Left renal cortex interstitium (tissue), 4 donors: ENCODE measurements around the gene STRAP. TPM values are rescaled to one million over a fixed set of nuclear protein-coding genes. Genes with fewer than 3 reads are reported as not detected.

Experiments used
- DNase-seq, 4 donors: peaks; one replicate each; pipeline ENCODE4 v3.0.0-alpha.2; 2013; ENCODE audit warnings: low read depth in 4 of 4, low spot score in 2 of 4, missing footprints in 1 of 4
- polyA plus RNA-seq, 4 donors: library from polyadenylated mRNA; unstranded; fragments of 120-200 nt; gene quantifications; one replicate each; pipeline ENCODE4 v1.2.1, GENCODE V29; 2013; ENCODE audit not compliant: insufficient read length in 4 of 4

STRAP gene
- 100 to 1,000 TPM; 148 to 189 (median 176) TPM for polyA plus RNA-seq

DNA sequence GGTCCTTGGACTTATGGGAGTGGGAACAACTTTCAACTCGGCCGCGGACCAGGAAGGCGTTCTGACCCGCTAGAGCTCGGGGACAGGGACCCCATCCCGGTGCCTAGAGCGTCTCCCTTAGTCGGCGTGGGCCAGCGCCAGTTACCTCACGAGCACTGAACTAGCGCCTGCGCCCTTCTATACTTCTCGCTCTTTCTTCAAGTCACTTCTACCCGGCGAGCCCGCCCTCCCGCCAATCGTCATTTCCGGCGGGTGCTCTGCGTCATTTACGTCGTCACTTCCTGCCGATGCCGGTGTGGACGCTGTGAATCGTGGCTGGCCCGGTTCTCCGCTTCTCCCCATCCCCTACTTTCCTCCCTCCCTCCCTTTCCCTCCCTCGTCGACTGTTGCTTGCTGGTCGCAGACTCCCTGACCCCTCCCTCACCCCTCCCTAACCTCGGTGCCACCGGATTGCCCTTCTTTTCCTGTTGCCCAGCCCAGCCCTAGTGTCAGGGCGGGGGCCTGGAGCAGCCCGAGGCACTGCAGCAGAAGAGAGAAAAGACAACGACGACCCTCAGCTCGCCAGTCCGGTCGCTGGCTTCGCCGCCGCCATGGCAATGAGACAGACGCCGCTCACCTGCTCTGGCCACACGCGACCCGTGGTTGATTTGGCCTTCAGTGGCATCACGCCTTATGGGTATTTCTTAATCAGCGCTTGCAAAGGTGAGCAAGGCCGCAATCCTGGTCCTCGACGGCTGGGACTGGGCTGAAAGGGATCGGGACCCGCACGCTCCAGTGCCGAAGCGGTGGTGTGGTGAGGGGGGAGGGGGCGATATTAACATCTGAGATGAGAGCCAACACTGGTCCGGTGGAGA, at the start of gene STRAP:
Gene STRAP, plus strand, starts transcription at position 270 of the 854 bp plus-strand sequence. Its CDS starts 321 bp downstream, at position 591.
- DNase-seq = peak; percentile 92 to 95 (median 94)

DNA sequence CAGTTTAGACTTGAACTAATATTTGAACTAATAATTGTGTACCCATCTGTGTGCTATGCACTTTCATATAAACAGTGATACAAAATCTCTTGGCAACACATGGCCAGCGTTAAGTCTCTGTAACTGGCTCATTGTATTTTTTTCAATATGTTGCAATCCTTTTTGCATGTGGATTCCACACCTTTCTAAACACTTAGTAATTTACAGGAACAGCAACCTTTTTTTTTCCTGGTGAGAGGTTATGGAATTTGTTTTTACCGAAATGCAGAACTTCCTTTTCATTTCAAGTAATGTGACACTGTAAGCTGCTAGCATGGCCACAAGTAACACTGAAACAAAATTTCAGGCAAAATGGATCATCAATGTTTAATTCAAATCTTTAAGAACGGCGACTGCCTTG, 47.6 kb upstream of the STRAP start:
- DNase-seq = no peak

GRCh38 chr12:15837141-15837790, 44.9 kb upstream of the STRAP start:
- DNase-seq = no peak

GRCh38 chr12:15839041-15839440, 43.1 kb upstream of the STRAP start:
- no peak for DNase-seq

GRCh38 chr12:15839682-15840081, 42.5 kb upstream of the STRAP start:
- no peak for DNase-seq

DNA sequence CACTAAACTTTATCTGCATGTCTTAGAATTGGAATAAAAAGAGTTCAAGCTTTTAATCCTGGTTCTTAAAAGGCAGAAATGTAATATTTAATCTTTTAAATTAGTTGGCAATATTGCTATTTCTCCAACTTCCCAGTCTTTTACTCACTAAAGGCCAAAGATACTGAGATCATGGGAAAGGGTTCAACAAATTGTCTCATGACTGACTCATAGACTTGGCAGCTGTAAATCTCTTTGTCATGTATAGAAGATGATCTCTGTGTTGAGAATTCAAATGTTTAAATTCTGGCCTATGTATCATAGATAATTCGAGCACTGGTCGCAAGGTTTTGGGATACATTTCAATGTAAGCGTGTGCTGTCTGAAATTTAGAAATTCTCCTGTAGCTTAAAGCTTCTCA, 40.1 kb upstream of the STRAP start:
- DNase-seq = no peak

DNA sequence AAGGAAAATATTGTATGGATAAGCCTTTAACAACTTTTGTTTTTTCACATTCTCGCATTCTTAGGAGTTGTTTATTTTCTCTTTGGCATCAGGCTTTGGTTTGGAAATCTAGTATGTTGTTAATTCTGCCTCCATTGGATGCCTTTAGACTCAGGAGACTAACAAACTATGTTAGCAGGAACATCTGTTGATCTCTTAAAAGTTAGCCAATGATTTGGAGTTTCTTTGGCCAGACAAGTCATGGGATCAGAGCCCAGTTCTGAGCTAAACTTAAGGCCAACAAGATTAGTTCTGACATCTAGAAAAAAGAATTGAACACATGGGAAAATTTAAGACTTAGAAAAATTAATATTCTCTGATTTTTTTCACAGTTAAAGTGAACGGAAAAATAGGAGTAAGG, 35.3 kb upstream of the STRAP start:
- no peak for DNase-seq

DNA sequence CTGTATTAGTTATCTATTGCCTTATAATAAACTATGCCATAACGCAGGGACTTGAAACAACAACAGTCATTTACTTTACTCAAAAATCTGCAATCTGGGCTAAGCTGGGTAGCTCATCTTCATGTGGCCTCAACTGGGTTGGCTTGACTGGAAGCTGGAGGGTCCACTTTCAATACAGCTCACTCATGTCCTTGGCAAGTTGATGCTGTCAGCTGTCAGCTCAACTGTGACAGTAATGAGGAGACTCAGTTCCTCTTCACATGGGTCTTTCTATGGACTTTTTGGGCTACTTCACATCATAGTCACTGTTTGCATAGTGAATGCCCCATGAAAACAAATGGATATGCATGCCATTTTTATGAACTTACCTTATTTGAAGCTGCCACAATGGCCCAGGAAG, 33.6 kb upstream of the STRAP start:
- DNase-seq = no peak

- DNase-seq = no peak
Observed at GRCh38 chr12:15851045-15851620, 31.1 kb upstream of the STRAP start.

DNA sequence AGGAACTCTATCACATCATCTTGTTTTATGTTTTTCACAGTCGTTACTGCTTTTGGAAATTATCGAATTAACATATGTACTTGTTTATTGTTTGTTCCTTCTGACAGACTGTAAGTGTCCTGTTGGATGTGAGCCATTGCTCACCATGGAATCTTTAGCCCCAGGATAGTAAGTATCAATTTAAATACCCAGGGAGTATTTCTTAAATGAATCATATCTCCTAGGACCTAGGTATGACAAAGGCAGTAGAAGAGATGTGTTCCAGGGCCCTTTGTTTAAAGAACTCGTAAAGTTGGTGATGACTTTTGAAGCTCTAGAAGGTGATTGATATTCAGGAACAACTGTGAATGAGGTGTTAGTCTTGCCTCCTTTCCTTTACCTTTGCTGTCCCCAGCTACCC, 30.3 kb upstream of the STRAP start:
- no peak for DNase-seq

DNA sequence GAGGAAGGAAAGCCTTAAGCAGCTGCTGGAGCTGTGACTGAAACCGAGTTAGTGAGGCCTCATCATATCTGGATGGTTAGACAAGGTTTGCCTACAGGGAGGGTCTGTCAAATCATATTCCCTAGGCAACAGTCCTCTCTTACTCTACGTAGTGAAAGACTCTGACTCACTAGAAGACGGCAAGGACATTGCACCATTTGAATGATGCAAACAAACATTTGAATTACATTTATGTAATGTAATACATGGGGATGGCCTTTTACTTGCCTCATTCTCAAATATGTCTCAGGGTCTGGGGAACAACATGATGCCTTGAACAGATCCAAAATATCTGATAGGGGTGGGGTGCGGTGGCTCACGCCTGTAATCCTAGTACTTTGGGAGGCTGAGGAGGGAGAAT, 29.8 kb upstream of the STRAP start:
- DNase-seq = no peak

- no peak for DNase-seq
Observed at GRCh38 chr12:15853877-15854276, 28.3 kb upstream of the STRAP start.

GRCh38 chr12:15854916-15855315, 27.3 kb upstream of the STRAP start:
- no peak for DNase-seq

DNA sequence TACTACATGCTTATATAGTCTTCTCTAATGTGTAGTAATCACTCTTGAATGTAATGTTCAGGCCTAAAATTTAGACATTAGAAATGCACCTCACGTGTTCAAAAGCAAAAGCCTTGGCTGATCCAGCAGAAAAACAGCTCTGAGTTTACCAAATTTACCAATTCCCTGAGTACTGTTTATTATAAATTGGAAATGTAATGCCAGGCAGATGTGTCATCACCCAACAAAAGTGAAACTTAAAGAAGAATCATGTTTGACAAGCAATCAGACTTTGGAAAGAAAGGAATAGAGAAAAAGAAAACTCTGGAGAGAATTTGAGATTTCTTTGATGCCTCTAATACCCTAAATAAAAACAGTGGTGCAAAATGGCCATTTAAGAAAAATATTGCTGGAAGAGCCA, 26.5 kb upstream of the STRAP start:
- no peak for DNase-seq

- peak in 3 of 4 donors; percentile 22 to 56 (median 31) for DNase-seq
Observed at GRCh38 chr12:15856097-15856982, 25.8 kb upstream of the STRAP start.

DNA sequence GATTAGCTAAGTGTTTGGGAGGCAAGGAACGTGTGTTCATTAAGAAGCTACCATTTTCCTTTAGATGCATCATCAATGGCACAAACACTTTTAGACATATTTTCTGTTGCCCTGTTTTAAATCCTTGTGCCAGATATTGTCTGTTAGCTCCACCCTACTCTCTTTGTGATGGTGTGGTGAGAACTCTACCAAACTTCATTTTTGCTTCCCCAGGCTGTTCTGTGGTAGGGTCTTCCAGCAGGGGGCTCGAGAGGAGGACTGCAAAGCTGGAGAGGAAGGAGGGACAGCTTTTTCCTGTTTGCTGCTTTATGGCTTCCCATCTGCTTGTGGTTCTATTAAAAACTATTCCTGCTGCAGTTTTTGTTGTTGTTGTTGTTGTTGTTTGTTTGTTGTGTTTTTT, 23.8 kb upstream of the STRAP start:
- no peak for DNase-seq

DNA sequence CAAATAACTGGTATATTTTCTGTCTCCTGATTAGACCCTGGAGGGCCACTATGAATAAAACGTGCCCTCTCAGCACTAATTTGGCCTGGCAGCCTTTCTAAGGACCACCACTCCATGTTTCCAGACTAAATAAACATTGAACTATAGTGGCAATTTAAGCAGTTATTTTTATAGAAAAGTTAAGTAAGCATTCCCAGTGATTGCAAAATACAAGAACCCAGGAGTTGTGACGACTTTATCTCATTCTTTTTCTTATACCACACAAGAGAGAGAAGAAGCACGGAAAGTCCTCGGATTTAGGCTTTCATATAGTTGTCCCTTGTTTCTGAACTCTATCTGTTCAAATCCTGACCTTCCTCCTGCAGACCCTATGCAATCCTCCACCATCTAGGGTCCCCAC, 23.1 kb upstream of the STRAP start:
- no peak for DNase-seq

DNA sequence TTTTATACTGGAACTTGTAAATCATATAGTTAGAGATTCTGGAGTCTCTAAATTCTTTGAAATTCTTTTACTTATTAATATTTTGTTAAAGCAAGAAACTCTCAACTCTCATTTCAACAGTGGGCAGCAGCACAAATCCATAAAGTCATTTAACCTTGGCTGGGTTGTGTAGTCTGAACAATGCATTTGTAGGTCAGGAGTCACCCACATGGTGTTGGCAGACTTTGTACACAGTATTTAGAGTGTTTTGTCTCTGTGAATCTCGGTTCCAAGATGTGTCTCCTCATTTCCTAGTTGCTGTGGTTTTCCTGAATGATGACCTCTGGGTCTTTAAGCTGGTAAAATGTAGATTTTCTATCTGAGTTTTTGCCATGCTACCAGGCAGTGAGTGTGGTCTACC, 20.8 kb upstream of the STRAP start:
- DNase-seq = no peak

- DNase-seq = no peak
Observed at GRCh38 chr12:15862840-15863239, 19.3 kb upstream of the STRAP start.

GRCh38 chr12:15863372-15863771, 18.8 kb upstream of the STRAP start:
- DNase-seq = no peak

DNA sequence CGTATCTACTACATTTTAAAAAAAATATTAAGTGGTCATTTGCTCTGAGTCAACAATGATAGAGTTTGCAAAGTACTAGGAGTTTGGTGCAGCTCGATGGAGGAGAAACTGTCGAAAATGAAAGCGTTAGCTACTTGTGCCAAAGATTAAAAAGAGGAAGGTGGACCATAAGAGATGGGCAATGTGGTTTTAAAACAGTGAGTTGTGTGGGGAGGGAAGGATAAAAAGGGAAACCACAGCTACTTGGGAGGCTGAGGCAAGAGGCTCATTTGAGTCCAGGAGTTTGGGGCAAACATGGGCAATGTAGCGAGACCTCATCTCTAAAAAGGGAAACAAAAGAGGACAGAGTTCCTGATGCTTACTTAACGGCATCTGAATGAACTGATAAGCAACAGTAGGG, 18.2 kb upstream of the STRAP start:
- no peak for DNase-seq
